Adrenal gland (tissue), 5 donors: ENCODE results near the gene STAMBPL1.

Experiments used
- CTCF ChIP-seq, 6 experiments: fragments of 450-650 bp in 4 of 6; fragments of 200-600 bp in 2 of 6; sonication (generic) in 1 of 6; IDR thresholded peaks; 1 replicate in 5 of 6; 2 replicates in 1 of 6; pipeline versions ENCODE4 v1.5.1 to v1.8.0; 2016 to 2021; ENCODE audit warnings: antibody characterized with exemption in 6 of 6, mild to moderate bottlenecking in 2 of 6, moderate library complexity in 1 of 6
- POLR2A ChIP-seq, 2 donors: fragments of 450-650 bp; IDR thresholded peaks; one replicate each; pipeline ENCODE4 v1.6.1; 2017; ENCODE audit warnings: antibody characterized with exemption in 2 of 2, mild to moderate bottlenecking in 2 of 2, moderate library complexity in 1 of 2
- donor health status: DM: no; HTN: no; CAD: no.

- no peak for TF ChIP-seq CTCF (IDR thresholded peaks at IDR 0.05)
- no peak for TF ChIP-seq POLR2A (IDR thresholded peaks at IDR 0.05)
Observed at GRCh38 chr10:88874281-88874680, 5.8 kb upstream of the STAMBPL1 start.
